DOHH2 (cell line): ENCODE results near the gene HMGB1.

Experiments
- H3F3A ChIP-seq: fragments of 200-600 bp; sonication (generic), shearing (Covaris generic); 2 replicates; pipeline ENCODE4 v1.6.0; 2016; ENCODE audit warnings: antibody characterized with exemption, mild to moderate bottlenecking; ENCODE audit not compliant: control insufficient read depth, insufficient read depth
- H3K27ac ChIP-seq: fragments of 200-600 bp; sonication (generic); 2 replicates; pipeline ENCODE4 v1.5.1; 2014; ENCODE audit warnings: low read depth, mild to moderate bottlenecking, low read length, moderate library complexity
- H3K27me3 ChIP-seq: fragments of 200-600 bp; sonication (generic); 2 replicates; pipeline ENCODE4 v1.6.1; 2014; ENCODE audit warnings: mild to moderate bottlenecking, low read length, mixed read lengths; ENCODE audit not compliant: control insufficient read depth
- H3K36me3 ChIP-seq: fragments of 200-600 bp; sonication (generic); 2 replicates; pipeline ENCODE4 v1.6.1; 2014; ENCODE audit warnings: mild to moderate bottlenecking, low read length, moderate library complexity, mixed read lengths; ENCODE audit not compliant: control insufficient read depth
- H3K4me1 ChIP-seq: fragments of 200-600 bp; sonication (generic); 2 replicates; pipeline ENCODE4 v1.6.1; 2014; ENCODE audit warnings: mild to moderate bottlenecking, low read length, mixed read lengths; ENCODE audit not compliant: control insufficient read depth
- H3K4me2 ChIP-seq: fragments of 200-600 bp; sonication (generic); 2 replicates; pipeline ENCODE4 v1.6.0; 2014; ENCODE audit warnings: mild to moderate bottlenecking, low read length, moderate library complexity
- H3K4me3 ChIP-seq: fragments of 200-600 bp; sonication (generic); 2 replicates; pipeline ENCODE4 v1.5.1; 2014; ENCODE audit warnings: mild to moderate bottlenecking, low read length, mixed read lengths
- H3K79me2 ChIP-seq: fragments of 200-600 bp; sonication (generic); 2 replicates; pipeline ENCODE4 v1.6.1; 2014; ENCODE audit warnings: mild to moderate bottlenecking, low read length, mixed read lengths; ENCODE audit not compliant: control insufficient read depth
- H3K9me2 ChIP-seq: fragments of 200-600 bp; sonication (generic); replicated peaks from 2 replicates; pipeline ENCODE4 v1.6.1; 2014; ENCODE audit warnings: mild to moderate bottlenecking, low read length, mixed read lengths; ENCODE audit not compliant: control insufficient read depth
- H3K9me3 ChIP-seq: fragments of 200-600 bp; sonication (generic); 2 replicates; pipeline ENCODE4 v1.6.1; 2014; ENCODE audit warnings: antibody characterized with exemption, low read length, mixed read lengths; ENCODE audit not compliant: control insufficient read depth, insufficient read depth
- H4K20me1 ChIP-seq: fragments of 200-600 bp; sonication (generic); 2 replicates; pipeline ENCODE4 v1.6.0; 2014; ENCODE audit warnings: low read depth, mild to moderate bottlenecking, antibody characterized with exemption, low read length, moderate library complexity; ENCODE audit not compliant: control insufficient read depth, insufficient read depth
- EZH2phosphoT487 ChIP-seq: fragments of 200-600 bp; sonication (generic); IDR thresholded peaks from 2 replicates; pipeline ENCODE4 v1.6.1; 2017; ENCODE audit warnings: borderline replicate concordance, mild to moderate bottlenecking, antibody characterized with exemption, low read length, moderate library complexity, mixed read lengths
- TF ChIP-seq, protein P1 (sequence below): fragments of 200-600 bp; sonication (generic); IDR thresholded peaks from one replicate; pipeline ENCODE4 v1.5.1; 2014; ENCODE audit warnings: antibody characterized with exemption, mild to moderate bottlenecking, low read depth, low read length; ENCODE audit not compliant: poor library complexity, severe bottlenecking

HMGB1 gene

DNA sequence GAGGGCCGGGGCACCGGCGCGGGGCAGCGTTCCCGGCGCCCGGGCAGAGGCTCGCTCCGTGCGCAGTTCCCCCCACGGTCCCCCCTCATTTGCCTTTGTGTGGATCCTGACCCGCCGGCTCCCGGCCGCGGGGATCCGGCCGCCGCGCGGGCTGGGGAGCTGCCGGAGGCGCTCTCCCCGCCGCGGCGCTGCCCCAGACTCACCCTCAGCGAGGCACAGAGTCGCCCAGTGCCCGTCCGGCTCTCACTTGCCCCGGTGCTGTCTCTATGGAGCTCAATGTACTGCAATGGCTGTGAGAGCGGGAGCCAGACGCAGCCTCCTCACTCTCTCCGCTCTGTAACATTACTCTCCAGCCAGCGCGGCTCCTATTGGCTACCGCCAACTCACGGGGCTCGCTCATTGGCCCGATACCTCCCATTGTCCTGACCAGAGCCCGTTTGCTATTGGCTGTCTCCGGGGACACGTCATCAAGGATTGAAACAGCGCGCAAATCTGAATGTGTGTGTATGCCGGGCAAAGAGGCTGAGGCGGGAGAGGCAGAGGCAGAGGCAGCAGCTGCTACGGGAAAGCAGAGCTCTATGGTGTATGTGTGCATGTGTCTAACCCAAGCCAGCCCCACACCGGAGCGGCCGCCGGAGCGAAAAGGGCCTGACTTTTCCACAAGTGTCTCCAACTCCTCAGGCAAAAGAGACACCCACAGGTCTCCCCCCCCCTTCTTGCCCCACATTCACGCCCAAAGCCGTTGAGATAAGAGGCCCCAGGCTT lies at the start of gene HMGB1:
TSS of gene HMGB1 (minus strand) at position 344 of the 765 bp plus-strand sequence. CDS start 2,256 bp downstream, outside the sequence.
- no peaks in the 10 kb centered on the region for H3K9me3 ChIP-seq
- TF ChIP-seq, protein P1, sequence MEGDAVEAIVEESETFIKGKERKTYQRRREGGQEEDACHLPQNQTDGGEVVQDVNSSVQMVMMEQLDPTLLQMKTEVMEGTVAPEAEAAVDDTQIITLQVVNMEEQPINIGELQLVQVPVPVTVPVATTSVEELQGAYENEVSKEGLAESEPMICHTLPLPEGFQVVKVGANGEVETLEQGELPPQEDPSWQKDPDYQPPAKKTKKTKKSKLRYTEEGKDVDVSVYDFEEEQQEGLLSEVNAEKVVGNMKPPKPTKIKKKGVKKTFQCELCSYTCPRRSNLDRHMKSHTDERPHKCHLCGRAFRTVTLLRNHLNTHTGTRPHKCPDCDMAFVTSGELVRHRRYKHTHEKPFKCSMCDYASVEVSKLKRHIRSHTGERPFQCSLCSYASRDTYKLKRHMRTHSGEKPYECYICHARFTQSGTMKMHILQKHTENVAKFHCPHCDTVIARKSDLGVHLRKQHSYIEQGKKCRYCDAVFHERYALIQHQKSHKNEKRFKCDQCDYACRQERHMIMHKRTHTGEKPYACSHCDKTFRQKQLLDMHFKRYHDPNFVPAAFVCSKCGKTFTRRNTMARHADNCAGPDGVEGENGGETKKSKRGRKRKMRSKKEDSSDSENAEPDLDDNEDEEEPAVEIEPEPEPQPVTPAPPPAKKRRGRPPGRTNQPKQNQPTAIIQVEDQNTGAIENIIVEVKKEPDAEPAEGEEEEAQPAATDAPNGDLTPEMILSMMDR, result no peak
- TF ChIP-seq EZH2phosphoT487, result no peak
- peaks cover 57% of the 10 kb centered on the region for H3K79me2 ChIP-seq

DNA sequence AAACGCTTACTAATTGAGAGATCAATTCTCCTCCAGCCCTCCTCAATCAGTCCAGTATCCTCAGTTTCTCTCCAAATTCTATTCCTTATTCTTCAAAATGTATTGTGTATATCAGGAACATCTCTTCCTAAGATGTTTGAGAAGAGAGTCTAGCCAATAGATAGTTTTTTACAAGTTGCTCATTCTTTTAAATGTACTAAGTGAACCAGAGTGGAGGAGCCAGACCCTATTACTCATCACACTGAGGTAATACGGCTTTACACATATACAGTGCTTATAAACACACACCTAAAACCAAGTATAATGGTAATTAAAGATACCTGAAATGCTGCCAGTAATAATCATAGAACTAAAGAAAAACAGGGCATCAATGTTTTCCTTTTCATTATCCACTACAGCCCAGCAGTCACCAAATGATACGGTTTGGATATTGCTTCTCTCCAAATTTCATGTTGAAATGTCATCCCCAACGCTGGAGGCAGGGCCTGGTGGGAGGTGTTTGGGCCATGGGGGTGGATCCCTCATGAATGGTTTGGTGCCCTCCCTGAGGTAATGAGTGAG lies 45.2 kb upstream of the HMGB1 start:
- no peak overlapping the region for H3K4me3 ChIP-seq
- H3K27me3 ChIP-seq, result no peaks in the 10 kb centered on the region
- TF ChIP-seq, protein P1, result no peak
- TF ChIP-seq EZH2phosphoT487, result no peak
- no peaks in the 10 kb centered on the region for H3K9me2 ChIP-seq
- H3F3A ChIP-seq, result no peaks in the 10 kb centered on the region
- H3K36me3 ChIP-seq, result no peaks in the 10 kb centered on the region
- no peak overlapping the region for H3K4me2 ChIP-seq
- H3K79me2 ChIP-seq, result no peaks in the 10 kb centered on the region
- no peaks in the 10 kb centered on the region for H3K4me1 ChIP-seq
- no peaks in the 10 kb centered on the region for H4K20me1 ChIP-seq
- no peaks in the 10 kb centered on the region for H3K9me3 ChIP-seq
- no peak overlapping the region for H3K27ac ChIP-seq

More for the DNA sequence above, at the start of gene HMGB1:
- Histone ChIP-seq H3K4me3 (peak within 1 kb of the TSS; percentile 99), H3K27ac (peak within 1 kb of the TSS; percentile 94), H4K20me1 (peaks cover 5% of the 10 kb centered on the region), H3K4me2 (peak within 1 kb of the TSS; percentile 98), H3K27me3 (no peaks in the 10 kb centered on the region), H3F3A (peaks cover 35% of the 10 kb centered on the region), H3K36me3 (peaks cover 36% of the 10 kb centered on the region), H3K4me1 (peaks cover 45% of the 10 kb centered on the region), H3K9me2 (no peaks in the 10 kb centered on the region)

DNA sequence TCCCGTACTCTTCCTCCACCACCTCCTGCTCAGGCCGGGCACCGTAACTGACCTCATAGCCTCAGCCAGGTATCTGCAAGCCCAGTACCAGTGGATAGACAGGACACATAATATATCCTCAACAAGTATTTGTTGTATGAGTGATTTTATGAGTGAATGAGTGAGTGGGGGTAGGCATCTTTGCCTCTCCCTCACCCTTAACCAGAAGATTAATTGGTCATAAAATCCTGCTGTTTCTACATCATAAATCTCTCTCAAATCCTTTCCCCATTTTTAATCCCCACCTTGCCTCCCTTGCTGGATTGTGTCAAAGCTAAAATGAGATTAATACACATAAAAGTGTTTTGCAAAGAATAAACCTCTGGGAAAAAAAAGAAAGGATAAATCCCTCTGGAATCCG lies 44.4 kb upstream of the HMGB1 start:
- no peak for TF ChIP-seq EZH2phosphoT487
- TF ChIP-seq, protein P1, result no peak
- H3K9me3 ChIP-seq, result no peaks in the 10 kb centered on the region
- no peak overlapping the region for H3K27ac ChIP-seq
- no peaks in the 10 kb centered on the region for H3K4me1 ChIP-seq
- no peaks in the 10 kb centered on the region for H3K27me3 ChIP-seq
- no peaks in the 10 kb centered on the region for H3K9me2 ChIP-seq
- no peaks in the 10 kb centered on the region for H3K79me2 ChIP-seq
- no peak overlapping the region for H3K4me3 ChIP-seq
- no peaks in the 10 kb centered on the region for H3K36me3 ChIP-seq
- no peaks in the 10 kb centered on the region for H4K20me1 ChIP-seq
- no peak overlapping the region for H3K4me2 ChIP-seq
- no peaks in the 10 kb centered on the region for H3F3A ChIP-seq
